GM19397 (cell line): ENCODE results near the gene ADGRL3.
"Not testable (repeated sequence)": the region's sequence is repeated elsewhere in the genome, so short reads cannot be mapped to it uniquely, and the experiment has no call there.

Experiments
- ATAC-seq: cut with Tn5 transposase; IDR thresholded peaks from one replicate; pipeline ENCODE4 v1.9.1; 2021; ENCODE audit warnings: mild to moderate bottlenecking, moderate library complexity; ENCODE audit not compliant: unreplicated experiment

ADGRL3 gene

GRCh38 chr4:61204353-61205060 lies 4.4 kb downstream of the ADGRL3 start:
- ATAC-seq: no peak

GRCh38 chr4:61205066-61205465 lies 4.9 kb downstream of the ADGRL3 start:
- no peak for ATAC-seq

- ATAC-seq: not testable (repeated sequence)
These were observed 7.0 kb downstream of the ADGRL3 start for GRCh38 chr4:61207156-61207555.

GRCh38 chr4:61210186-61210939 lies 10.2 kb downstream of the ADGRL3 start:
- ATAC-seq: no peak

GRCh38 chr4:61211781-61212180 lies 11.7 kb downstream of the ADGRL3 start:
- no peak for ATAC-seq

- ATAC-seq: no peak
These were observed 12.7 kb downstream of the ADGRL3 start for GRCh38 chr4:61212788-61213187.

GRCh38 chr4:61214680-61215079 lies 14.6 kb downstream of the ADGRL3 start:
- no peak for ATAC-seq

GRCh38 chr4:61217222-61217621 lies 17.1 kb downstream of the ADGRL3 start:
- ATAC-seq: no peak

- ATAC-seq: no peak
These were observed 20.4 kb downstream of the ADGRL3 start for GRCh38 chr4:61220556-61220955.

GRCh38 chr4:61223385-61223784 lies 23.3 kb downstream of the ADGRL3 start:
- ATAC-seq: no peak

- ATAC-seq: no peak
These were observed 24.4 kb downstream of the ADGRL3 start for GRCh38 chr4:61224573-61224972.

GRCh38 chr4:61225656-61226055 lies 25.5 kb downstream of the ADGRL3 start:
- ATAC-seq: no peak

- ATAC-seq: no peak
These were observed 31.3 kb downstream of the ADGRL3 start for GRCh38 chr4:61231421-61231820.

- ATAC-seq: no peak
These were observed 39.1 kb downstream of the ADGRL3 start for GRCh38 chr4:61239250-61239649.

- no peak for ATAC-seq
These were observed 43.8 kb downstream of the ADGRL3 start for GRCh38 chr4:61243962-61244361.

GRCh38 chr4:61245069-61245714 lies 45.1 kb downstream of the ADGRL3 start:
- no peak for ATAC-seq

- no peak for ATAC-seq
These were observed 45.9 kb downstream of the ADGRL3 start for GRCh38 chr4:61246034-61246433.

GRCh38 chr4:61248705-61249104 lies 48.6 kb downstream of the ADGRL3 start:
- no peak for ATAC-seq

GRCh38 chr4:61251129-61251528 lies 51.0 kb downstream of the ADGRL3 start:
- no peak for ATAC-seq

GRCh38 chr4:61254406-61254805 lies 54.3 kb downstream of the ADGRL3 start:
- no peak for ATAC-seq

- ATAC-seq: no peak
These were observed 73.1 kb downstream of the ADGRL3 start for GRCh38 chr4:61273233-61273632.

GRCh38 chr4:61274286-61274685 lies 74.2 kb downstream of the ADGRL3 start:
- ATAC-seq: no peak
